HG02938 (cell line): ENCODE results near the gene LCN12.

Experiments used
- ATAC-seq: cut with Tn5 transposase; IDR thresholded peaks from one replicate; pipeline ENCODE4 v1.9.1; 2021; ENCODE audit warnings: mild to moderate bottlenecking, moderate library complexity; ENCODE audit not compliant: unreplicated experiment

LCN12 gene

DNA sequence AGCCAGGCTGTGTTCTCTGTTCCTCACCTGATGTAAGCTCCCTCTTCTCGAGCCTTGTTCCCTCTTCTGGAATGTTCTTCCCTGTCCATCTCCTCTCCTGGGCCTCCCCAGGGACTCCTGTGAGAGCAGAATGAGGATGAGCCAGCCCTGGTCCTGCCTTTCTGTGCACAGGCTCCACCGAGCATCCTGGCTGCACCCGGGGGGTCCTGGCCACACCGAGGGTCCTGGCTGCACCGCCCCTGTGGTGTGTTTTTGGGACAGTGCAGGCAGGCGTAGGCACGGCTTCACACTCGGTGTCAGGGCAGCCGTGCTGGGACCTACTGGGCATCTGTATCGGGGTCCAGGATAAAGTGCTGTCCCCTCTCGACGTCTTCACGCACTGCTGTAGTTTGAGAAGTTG is 25.3 kb upstream of the LCN12 start:
- ATAC-seq: no peak

- no peak for ATAC-seq
These were observed 24.5 kb upstream of the LCN12 start for GRCh38 chr9:136927343-136928271.

- no peak for ATAC-seq
These were observed 23.5 kb upstream of the LCN12 start for GRCh38 chr9:136928591-136928990.

DNA sequence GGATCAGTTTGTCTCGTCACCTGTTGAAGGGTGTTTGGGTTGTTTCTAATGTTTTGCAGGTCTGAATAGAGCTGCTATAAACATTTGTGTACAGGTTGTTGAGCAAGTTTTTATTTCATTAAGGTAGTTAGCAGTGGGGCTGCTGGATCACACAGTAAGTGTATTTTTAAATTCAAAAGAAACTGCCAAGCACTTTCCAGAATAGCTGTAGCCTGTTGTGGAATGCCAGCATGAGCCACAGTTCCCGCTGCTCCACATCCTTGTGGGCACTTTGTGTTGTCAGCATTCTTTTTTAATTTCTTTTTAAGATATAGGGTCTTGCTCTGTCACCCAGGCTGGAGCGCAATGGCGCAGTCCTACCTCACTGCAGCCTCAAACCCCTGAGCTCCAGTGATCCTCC is 22.1 kb upstream of the LCN12 start:
- no peak for ATAC-seq

- ATAC-seq: no peak
These were observed 20.4 kb upstream of the LCN12 start for GRCh38 chr9:136931611-136932130.

DNA sequence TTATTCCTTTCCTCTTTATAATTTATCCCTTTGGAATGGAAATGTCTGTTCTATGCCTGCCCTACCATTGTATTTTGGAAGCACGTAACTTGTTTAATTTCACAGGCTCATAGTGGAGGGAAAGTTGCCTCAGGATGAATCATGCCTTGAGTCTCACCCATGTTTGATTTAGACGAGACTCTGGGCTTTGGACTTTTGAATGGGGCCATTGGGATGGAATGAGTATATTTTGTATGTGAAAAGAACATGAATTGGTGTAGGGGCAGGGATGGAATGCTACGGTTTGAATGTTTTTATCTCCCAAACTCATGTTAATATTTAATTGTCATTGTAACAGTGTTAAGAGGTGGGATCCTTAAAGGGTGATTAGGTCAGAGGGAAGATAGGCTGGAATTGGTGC is 17.8 kb upstream of the LCN12 start:
- no peak for ATAC-seq

DNA sequence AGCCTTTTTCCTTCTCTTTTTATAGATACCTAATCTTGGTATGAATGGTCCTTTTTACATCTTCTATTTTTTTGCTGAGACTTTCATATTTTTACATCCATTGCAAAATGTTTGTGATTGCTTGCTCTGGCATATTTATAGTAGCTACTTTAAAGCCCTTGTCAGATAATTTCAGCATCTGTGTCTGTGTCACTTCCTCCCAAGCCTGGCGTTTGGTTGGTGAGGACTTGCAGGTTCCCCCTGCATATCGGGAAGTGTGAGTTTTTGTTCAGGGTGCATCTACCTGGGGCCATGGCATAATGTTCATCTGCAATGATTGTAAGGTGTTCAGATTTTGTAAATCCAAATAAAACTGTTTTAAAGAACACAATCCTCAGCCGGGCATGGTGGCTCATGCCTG is 16.4 kb upstream of the LCN12 start:
- ATAC-seq: no peak

GRCh38 chr9:136936645-136937170 is 15.4 kb upstream of the LCN12 start:
- no peak for ATAC-seq

DNA sequence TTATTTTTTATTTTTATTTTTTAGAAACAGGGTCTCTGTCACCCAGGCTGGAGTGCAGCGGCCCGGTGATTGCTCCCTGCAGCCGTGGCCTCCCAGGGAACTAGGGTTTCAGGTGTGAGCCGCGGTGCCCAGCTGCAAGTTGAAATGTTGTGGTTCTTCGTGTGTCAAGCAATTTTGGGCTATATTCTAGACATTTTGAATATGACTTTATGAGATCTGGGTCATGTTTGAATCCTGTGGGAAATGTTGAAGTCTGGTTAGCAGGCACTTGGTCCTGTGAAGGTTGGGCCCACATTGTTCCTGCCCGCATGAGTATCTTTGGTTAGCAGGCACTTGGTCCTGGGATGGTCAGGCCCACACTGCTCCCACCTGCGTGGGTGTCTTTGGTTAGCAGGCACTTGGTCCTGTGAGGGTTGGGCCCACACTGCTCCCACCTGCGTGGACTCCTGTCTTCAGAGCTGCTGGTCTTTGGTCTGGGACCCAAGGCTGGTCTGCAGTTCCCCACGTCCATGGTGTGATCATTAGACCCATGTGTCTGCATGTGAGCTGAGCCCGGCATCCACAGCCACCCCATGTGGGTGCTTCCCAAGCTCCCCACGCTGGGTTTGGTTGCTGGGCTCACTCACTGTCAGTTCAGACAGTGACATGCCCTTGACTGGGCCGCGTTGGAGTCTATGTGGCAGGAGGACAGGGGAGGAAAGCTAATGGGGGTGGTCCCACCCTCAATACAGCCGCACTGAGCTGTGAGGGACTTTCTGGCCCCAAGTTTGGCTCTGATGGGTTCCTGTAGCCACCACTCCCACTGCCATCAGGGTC is 14.7 kb upstream of the LCN12 start:
- ATAC-seq: no peak

- ATAC-seq: no peak
These were observed 12.6 kb upstream of the LCN12 start for GRCh38 chr9:136939431-136939995.

- ATAC-seq: no peak
These were observed 12.0 kb upstream of the LCN12 start for GRCh38 chr9:136939996-136940525.

- no peak for ATAC-seq
These were observed 11.4 kb upstream of the LCN12 start for GRCh38 chr9:136940526-136941230.

GRCh38 chr9:136941231-136942111 is 10.6 kb upstream of the LCN12 start:
- ATAC-seq: no peak

DNA sequence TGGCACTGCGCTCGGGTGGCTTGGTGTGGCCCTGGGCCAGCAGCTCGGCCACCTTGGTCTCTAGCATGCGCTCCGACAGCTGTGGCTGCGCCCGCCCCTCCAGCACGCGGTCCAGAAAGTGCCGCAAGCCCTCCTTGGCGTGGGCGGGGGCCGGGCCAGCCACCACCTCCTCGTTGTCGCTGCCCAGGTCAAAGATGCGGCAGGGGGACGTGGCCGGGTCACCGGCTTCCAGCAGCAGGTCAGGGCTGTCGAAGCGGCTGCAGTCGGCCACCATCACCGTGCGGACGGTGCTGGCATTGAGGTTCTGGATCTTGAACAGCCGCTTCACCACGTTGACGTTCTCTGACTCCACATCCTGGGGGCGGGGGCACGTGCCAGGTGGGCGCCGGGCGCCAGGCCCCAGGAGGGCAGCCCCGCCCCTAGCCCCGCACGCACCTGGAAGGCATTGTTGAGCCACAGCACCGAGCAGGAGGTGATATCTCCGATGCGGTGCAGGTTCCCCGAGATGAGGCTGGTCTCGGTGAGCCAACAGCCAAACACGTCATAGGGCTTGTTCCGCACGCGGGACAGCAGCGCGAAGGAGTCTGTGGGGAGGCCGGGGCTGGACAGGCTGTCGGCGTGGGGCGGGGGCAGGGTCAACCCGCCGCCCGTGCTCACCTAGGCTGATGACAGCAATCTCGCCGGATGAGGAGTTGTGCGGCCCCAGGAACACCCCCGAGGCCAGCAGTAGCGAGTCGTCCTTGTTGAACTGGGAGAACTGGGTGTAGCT is 9.8 kb upstream of the LCN12 start:
- no peak for ATAC-seq

GRCh38 chr9:136942881-136943230 is 9.2 kb upstream of the LCN12 start:
- ATAC-seq: no peak

DNA sequence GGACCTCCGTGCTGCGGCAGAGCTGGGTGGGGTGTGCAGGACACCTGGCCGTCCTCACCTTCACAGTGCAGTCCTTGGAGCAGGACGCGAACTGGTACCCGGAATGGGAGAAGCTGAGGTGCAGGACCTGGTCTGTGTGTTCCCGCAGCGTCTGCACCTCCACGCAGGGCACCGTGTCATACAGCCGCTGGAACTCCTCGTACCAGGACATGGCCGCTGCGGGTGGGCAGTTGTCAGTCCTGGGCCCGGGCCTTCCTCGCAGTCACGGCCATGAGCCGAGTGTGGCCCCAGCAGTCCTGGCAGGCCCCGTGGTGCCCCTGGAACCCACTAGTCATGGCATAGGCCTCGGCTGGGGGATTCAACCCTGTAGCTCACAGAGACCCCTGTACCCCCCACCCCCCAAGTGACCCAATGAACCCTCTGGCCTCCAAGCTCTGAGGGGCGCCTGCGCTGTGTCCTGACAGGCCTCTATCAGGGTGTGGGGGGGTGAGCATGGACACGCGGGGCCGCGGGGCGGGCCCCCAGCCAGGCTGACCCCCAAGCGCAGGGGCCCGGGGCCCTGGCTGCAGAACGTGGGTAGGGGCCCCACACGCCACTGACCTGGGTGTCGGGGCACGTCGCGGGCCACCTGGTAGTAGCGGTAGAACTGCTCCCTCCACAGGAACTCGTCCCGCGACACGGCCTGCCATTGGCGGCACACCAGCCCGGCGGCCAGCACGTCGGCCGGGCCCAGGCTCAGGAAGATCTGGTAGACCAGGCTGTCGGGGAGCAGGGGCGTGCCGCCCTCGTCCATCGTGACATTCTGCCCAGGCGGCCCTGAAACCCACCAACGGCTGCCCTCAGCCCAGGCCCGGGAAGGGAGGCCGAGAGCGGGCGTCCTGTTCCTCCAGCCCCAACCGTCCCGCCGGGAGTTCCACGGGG is 8.5 kb upstream of the LCN12 start:
- ATAC-seq: peak; percentile 17

- ATAC-seq: no peak
These were observed 7.9 kb upstream of the LCN12 start for GRCh38 chr9:136944212-136944518.
